HG03108 (cell line): Measurements from ENCODE around the gene STK39.
"Not testable (repeated sequence)": the region's sequence is repeated elsewhere in the genome, so short reads cannot be mapped to it uniquely, and the experiment has no call there.

ENCODE experiments used
- ATAC-seq: cut with Tn5 transposase; IDR thresholded peaks from one replicate; pipeline ENCODE4 v1.9.1; 2021; ENCODE audit warnings: moderate library complexity; ENCODE audit not compliant: unreplicated experiment

The STK39 gene

GRCh38 chr2:168247341-168248261 is at the start of gene STK39:
TSS of gene STK39 (minus strand) at chr2:168247595. CDS start at chr2:168247435, 160 bp downstream.
- peak; percentile 64 for ATAC-seq

- ATAC-seq = no peak
Observed at GRCh38 chr2:168295051-168295450, 47.7 kb upstream of the STK39 start.

GRCh38 chr2:168294409-168294808 is 47.0 kb upstream of the STK39 start:
- no peak for ATAC-seq

- no peak for ATAC-seq
Observed at GRCh38 chr2:168293766-168294165, 46.4 kb upstream of the STK39 start.

GRCh38 chr2:168290391-168290790 is 43.0 kb upstream of the STK39 start:
- ATAC-seq = no peak

GRCh38 chr2:168289880-168290279 is 42.5 kb upstream of the STK39 start:
- no peak for ATAC-seq

- ATAC-seq = no peak
Observed at GRCh38 chr2:168286535-168286934, 39.1 kb upstream of the STK39 start.

GRCh38 chr2:168278424-168278888 is 31.1 kb upstream of the STK39 start:
- ATAC-seq = no peak

- ATAC-seq = no peak
Observed at GRCh38 chr2:168277276-168277675, 29.9 kb upstream of the STK39 start.

- ATAC-seq = no peak
Observed at GRCh38 chr2:168272225-168272624, 24.8 kb upstream of the STK39 start.

- ATAC-seq = not testable (repeated sequence)
Observed at GRCh38 chr2:168262926-168263325, 15.5 kb upstream of the STK39 start.

GRCh38 chr2:168256448-168256847 is 9.1 kb upstream of the STK39 start:
- no peak for ATAC-seq

GRCh38 chr2:168255866-168256265 is 8.5 kb upstream of the STK39 start:
- no peak for ATAC-seq

GRCh38 chr2:168255103-168255502 is 7.7 kb upstream of the STK39 start:
- no peak for ATAC-seq

- no peak for ATAC-seq
Observed at GRCh38 chr2:168254158-168254935, 7.0 kb upstream of the STK39 start.

- no peak for ATAC-seq
Observed at GRCh38 chr2:168253379-168253778, 6.0 kb upstream of the STK39 start.

- ATAC-seq = no peak
Observed at GRCh38 chr2:168252976-168253375, 5.6 kb upstream of the STK39 start.

GRCh38 chr2:168246483-168247340 is 683 bp downstream of the STK39 start:
- peak; percentile 48 for ATAC-seq

GRCh38 chr2:168246072-168246482 is 1.3 kb downstream of the STK39 start:
- ATAC-seq = no peak

- ATAC-seq = no peak
Observed at GRCh38 chr2:168245074-168245825, 2.1 kb downstream of the STK39 start.
